HG02870 (cell line): ENCODE data around the gene NRL.

Source experiments
- ATAC-seq: cut with Tn5 transposase; IDR thresholded peaks from one replicate; pipeline ENCODE4 v1.9.1; 2021; ENCODE audit warnings: mild to moderate bottlenecking, moderate library complexity; ENCODE audit not compliant: unreplicated experiment

Gene NRL

GRCh38 chr14:24145219-24145618, 30.5 kb upstream of the NRL start:
- no peak for ATAC-seq

- ATAC-seq: no peak
These were observed 29.7 kb upstream of the NRL start for GRCh38 chr14:24144451-24144850.

DNA sequence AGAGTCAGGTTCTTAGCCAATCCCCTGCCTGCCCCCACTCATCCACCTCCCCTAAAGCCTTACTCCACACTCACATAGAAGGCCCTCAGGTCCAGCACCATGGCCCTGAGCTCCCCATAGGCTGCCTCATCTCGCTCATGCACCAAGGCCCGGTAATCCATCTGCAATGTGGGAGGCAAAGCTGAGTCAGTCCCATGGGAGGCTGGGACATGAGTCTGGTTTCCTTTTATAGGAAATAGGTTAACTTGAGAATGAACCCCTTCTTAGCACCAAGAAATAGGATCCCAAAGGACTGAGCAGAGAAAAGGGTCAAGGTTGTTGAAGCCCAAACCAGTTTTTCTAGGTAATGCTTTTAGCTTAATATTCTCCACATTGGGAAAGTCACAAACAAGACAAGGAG, 28.8 kb upstream of the NRL start:
- ATAC-seq: no peak

- ATAC-seq: peak; percentile 88
These were observed 26.5 kb upstream of the NRL start, which contains the start of gene EMC9 for GRCh38 chr14:24141097-24141880. Gene EMC9, minus strand, starts transcription at chr14:24141591. Its CDS starts 287 bp downstream, at chr14:24141304.

GRCh38 chr14:24139272-24139934, 24.7 kb upstream of the NRL start:
- no peak for ATAC-seq

DNA sequence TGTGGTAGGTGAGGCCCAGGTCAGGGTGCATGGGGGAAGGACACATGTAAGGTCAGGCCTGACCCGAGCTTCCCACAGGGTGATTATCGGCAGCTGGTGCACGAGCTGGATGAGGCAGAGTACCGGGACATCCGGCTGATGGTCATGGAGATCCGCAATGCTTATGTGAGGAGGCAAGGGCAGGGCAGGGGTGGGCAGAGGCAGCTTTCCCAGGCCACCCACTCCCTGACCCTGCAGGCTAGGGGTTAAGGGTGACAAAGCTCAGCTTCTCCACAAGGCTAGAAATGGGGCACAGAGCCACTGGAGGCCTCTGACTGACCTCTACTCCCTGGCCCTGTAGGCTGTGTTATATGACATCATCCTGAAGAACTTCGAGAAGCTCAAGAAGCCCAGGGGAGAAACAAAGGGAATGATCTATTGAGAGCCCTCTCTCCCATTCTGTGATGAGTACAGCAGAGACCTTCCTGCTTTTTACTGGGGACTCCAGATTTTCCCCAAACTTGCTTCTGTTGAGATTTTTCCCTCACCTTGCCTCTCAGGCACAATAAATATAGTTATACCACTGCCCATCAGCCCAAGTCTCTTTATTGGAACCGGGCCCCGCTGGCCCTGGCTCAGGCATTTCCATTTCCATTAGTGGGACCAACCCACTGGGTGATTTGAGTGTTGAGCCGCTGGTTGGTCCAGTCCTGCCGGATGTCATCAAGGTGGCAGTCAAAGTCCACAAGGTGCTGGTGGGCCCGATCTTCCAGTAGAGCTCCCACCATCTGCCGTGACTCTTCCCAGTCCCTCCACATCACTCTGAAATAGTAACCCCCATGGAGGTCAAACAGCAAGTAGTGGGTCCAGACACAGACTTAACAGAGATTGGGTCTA, 23.9 kb upstream of the NRL start:
- no peak for ATAC-seq

DNA sequence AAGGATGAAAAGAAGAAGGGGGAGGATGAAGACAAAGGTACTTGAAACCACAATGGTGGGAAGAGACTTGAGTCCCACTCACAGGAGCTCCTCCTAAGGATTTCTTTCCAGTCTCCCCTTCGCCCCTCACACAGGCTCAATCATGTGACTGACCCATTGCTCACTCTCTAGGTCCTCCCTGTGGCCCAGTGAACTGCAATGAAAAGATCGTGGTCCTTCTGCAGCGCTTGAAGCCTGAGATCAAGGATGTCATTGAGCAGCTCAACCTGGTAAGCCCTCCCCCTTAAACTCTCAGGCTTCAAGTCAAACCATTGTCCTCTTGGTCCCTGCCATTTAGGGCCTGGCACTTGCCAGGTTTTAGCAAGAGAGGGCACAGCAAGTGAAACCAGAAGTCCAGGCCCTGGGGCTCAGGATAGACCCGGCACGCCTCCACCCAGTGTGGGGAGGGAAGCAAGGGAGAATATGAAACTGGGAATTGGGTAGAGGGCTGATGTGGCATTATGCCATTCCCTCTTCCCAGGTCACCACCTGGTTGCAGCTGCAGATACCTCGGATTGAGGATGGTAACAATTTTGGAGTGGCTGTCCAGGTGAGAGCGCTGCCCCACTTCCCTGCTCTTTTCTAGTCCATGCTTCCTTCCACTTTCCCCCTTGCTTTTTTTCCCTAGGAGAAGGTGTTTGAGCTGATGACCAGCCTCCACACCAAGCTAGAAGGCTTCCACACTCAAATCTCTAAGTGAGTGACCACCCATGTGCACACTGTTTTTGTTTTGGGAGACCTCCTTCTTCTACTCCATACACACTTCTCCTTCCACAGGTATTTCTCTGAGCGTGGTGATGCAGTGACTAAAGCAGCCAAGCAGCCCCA, 23.0 kb upstream of the NRL start:
- ATAC-seq: no peak

DNA sequence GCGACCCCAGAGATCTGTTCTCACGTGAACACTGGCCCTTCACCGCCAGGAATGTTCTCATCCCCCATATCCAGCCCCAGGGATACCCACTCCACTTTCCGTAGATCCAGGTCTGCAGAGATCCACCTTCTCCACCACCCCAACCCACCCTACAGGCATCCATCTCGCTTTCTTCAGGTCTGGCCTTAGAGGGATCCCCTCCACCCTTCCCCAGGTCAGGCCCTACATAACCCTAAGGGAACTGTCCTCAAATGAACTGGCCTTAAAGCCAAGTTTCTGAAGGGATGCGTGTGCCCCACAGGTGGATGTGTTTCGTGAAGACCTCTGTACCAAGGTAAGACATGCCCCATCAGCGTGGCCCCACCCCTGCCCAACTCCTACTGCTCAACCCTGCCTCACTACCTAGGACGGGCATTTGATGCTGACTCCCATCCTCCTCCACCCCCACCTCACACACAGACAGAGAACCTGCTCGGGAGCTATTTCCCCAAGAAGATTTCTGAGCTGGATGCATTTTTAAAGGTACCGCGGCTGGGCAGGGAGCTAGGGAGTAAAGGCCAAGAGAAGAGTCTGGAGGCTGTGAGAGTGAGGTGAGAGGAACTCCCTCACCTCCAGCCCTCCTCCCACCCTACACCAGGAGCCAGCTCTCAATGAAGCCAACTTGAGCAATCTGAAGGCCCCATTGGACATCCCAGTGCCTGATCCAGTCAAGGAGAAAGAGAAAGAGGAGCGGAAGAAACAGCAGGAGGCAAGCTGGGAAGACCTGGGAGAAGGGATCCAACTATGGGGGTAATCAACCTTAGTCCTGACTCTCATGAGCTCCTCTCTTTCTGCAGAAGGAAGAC, 22.2 kb upstream of the NRL start:
- ATAC-seq: no peak

- peak; percentile 82 for ATAC-seq
These were observed 21.3 kb upstream of the NRL start, which contains the start of gene PSME1 for GRCh38 chr14:24135834-24136683. Gene PSME1, plus strand, starts transcription at chr14:24136194. Its CDS starts 69 bp downstream, at chr14:24136263.

GRCh38 chr14:24135584-24135833, 20.8 kb upstream of the NRL start:
- peak; percentile 4 for ATAC-seq

- ATAC-seq: no peak
These were observed 19.0 kb upstream of the NRL start for GRCh38 chr14:24133735-24134134.

DNA sequence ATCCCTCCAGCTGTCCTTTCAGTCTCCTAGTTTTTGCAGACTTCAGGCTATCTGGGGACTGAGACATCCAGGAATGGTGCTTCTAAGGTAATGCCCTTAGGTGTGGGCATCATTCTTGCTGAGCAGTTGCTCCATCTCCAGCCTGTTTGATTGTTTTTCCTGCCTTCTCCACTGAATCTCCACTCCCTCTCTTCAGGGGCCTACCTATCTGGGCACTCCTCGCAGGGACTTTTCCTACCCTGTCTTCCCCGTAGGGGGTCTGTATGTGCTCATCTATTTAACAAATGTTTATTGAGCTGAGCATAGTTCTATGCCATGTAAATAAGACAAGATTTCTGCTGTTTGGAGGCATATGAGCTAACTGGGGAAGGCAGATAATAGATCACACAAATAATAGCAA, 18.2 kb upstream of the NRL start:
- ATAC-seq: no peak

DNA sequence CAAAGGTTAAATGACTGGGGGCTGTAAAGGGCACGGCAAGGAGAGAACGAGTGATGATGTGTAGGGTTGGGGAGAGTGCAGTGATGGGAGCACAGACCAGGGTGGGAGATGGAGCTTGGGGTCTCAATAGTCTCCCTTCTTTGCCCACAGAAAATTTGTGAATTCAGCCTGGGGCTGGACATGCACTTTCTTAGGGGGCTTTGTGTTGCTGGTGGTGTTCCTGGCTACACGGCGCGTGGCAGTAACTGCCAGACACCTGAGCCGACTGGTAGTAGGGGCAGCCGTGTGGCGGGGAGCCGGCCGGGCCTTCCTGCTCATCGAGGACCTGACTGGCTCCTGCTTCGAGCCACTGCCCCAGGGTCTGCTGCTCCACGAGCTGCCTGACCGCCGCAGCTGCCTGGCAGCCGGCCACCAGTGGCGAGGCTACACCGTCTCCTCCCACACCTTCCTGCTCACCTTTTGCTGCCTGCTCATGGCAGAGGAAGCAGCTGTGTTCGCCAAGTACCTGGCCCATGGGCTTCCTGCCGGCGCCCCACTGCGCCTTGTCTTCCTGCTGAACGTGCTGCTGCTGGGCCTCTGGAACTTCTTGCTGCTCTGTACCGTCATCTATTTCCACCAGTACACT, 17.4 kb upstream of the NRL start:
- no peak for ATAC-seq

- ATAC-seq: no peak
These were observed 16.8 kb upstream of the NRL start for GRCh38 chr14:24131549-24131966.

DNA sequence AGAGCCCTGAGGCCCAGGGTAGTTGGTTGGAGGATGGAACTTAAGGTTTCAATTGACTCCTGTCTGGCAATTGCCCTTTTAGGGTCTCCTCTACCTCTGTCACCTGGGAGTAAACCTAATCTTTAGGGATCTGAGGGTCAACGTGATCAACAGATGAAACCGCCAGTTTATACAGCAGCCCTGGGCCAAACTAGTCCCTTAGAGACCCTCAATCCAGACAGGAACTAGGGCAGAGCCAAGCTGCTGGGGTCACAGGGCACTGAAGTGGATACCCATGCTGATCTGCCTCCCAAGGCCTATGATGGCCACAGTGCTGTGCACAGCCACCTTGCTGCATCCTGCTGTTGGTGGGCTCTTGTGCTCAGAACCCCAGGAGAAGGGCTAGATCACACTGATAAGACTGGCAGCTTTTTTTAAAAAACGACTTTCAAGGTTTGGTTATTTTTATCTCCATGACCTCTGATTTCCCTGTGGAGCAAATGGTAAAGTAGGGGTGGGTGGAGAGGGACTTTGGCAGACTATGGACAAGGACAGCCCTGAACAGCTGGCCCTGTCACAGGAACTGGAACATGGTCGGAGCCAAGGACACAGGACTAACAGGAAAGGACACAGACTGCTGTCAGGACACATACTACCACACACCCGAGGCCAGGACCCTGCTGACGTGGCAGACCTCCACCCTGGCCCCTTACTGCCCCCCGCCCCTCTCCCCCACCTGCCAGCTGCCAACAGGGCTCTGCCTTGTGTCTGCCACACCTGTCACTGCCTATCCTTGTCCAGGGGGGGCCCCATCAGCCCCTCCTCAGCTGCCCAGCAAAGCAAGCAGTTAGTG, 16.2 kb upstream of the NRL start:
- no peak for ATAC-seq

GRCh38 chr14:24130380-24130716, 15.6 kb upstream of the NRL start, which contains the start of gene FITM1:
Gene FITM1, plus strand, starts transcription at chr14:24130659. Its CDS starts 905 bp downstream, at chr14:24131564.
- no peak for ATAC-seq

DNA sequence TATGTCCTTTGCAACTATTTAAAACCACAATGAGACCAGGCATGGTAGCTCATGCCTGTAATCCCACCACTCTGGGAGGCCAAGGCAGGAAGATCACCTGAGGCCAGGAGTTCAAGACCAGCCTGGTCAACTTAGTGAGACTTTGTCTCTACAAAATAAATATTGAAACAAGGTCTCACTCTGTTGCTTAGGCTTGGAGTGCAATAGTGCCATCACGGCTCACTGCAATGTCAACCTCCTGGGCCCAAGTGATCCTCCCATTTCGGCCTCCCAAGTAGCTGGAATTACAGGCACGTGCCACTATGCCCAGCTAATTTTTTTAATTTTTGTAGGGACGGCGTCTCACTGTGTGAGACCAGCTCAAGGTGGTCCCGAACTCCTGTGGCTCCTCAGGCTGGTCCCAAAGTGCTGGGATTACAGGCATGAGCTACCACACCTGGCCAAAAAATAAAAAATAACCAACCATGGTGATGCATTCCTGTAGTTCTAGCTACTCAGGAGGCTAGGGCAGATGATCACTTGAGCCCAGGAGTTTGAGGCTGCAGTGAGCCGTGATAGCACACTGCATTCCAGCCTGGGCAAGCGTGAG, 14.8 kb upstream of the NRL start:
- no peak for ATAC-seq
